Heart right ventricle (tissue), 16 donors: ENCODE measurements around the gene FN3KRP. TPM values are rescaled to one million over a fixed set of nuclear protein-coding genes. Genes with fewer than 3 reads are reported as not detected.

Experiments
- ATAC-seq, 8 donors: fragments of 200-7000 bp; cut with Tn5 transposase; one replicate each; pipeline ENCODE4 v1.9.1; 2020; ENCODE audit warnings: mild to moderate bottlenecking in 8 of 8, moderate library complexity in 8 of 8, moderate number of reproducible peaks in 1 of 8
- DNase-seq, 2 donors: peaks; one replicate each; pipeline ENCODE4 v3.0.0-alpha.2; 2020
- H3K27ac ChIP-seq, 10 donors: fragments of 200-600 bp; sonication (generic) in 2 of 10; one replicate each; pipeline versions ENCODE4 v1.5.0 to v1.8.0; 2020 to 2022; ENCODE audit warnings: mild to moderate bottlenecking in 3 of 10
- H3K27me3 ChIP-seq, 7 donors: fragments of 200-600 bp; one replicate each; pipeline ENCODE4 v1.8.0; 2021 to 2022; ENCODE audit warnings: mild to moderate bottlenecking in 2 of 7
- H3K36me3 ChIP-seq, 9 donors: fragments of 200-600 bp; sonication (generic) in 1 of 9; one replicate each; pipeline versions ENCODE4 v1.5.0 to v1.8.0; 2020 to 2022; ENCODE audit warnings: mild to moderate bottlenecking in 2 of 9
- H3K4me1 ChIP-seq, 9 donors: fragments of 200-600 bp; sonication (generic) in 1 of 9; one replicate each; pipeline versions ENCODE4 v1.5.0 to v1.8.0; 2020 to 2022; ENCODE audit warnings: mild to moderate bottlenecking in 4 of 9
- H3K4me3 ChIP-seq, 10 donors: fragments of 200-600 bp; sonication (generic) in 2 of 10; one replicate each; pipeline versions ENCODE4 v1.5.0 to v1.8.0; 2020 to 2022; ENCODE audit warnings: mild to moderate bottlenecking in 7 of 10, moderate library complexity in 2 of 10
- H3K9me3 ChIP-seq, 11 donors: fragments of 200-600 bp in 10 of 11; sonication (generic) in 2 of 11; one replicate each; pipeline versions ENCODE4 v1.5.0 to v1.8.0; 2013 to 2022; ENCODE audit warnings: mild to moderate bottlenecking in 2 of 11, control low read depth in 1 of 11, moderate library complexity in 1 of 11
- WGBS, 2 donors: extraction: QIAGEN DNeasy Blood & Tissue Kit; methylation state at CpG; one replicate each; pipeline ENCODE4 v1.1.7; 2013; ENCODE audit warnings: inconsistent platforms in 1 of 2; 5-methylcytosine and 5-hydroxymethylcytosine counted together
- intact Hi-C, 10 donors: fragments of 100-400 bp; cut with DNase I; formaldehyde crosslinking; loops; one replicate each; pipeline versions ENCODE4 v1.11.1 to v1.14.2; 2022
- polyA plus RNA-seq, 2 donors: library from polyadenylated mRNA; stranded (reverse); fragments of 200-250 nt; gene quantifications; one replicate each; pipeline ENCODE4 v1.2.3, GENCODE V29; 2013
- total RNA-seq, 10 donors: library from RNA; stranded (reverse); fragmentation: NEBNext Ultra II Directional in 3 of 10; extraction: Animal tissue kit (Norgen Biotek cat#: 25700) in 3 of 10; gene quantifications; one replicate each; pipeline versions ENCODE4 v1.2.1 to v1.2.4, GENCODE V29; 2021 to 2023
- TF ChIP-seq, protein P1 (sequence below), 9 donors: fragments of 200-600 bp; sonication (generic) in 2 of 9; IDR thresholded peaks; one replicate each; pipeline versions ENCODE4 v1.5.0 to v1.8.0; 2021 to 2022; ENCODE audit warnings: antibody characterized with exemption in 9 of 9, mild to moderate bottlenecking in 5 of 9, moderate library complexity in 1 of 9
- donor health status: Arrhythmogenic right ventricular cardiomyopathy.
- donor health status: ischemic (EF 13 %, LVEDD 7.1; RV severe dilation, severe dysfunction).
- donor health status: healthy with polysubstance abuse.
- donor health status: DM: no; HTN: yes; CAD: no.
- donor health status: DM: no; HTN: no; CAD: no.
- donor health status: ischemic (EF 25% LVEDD 6.9; RV normal size, moderate dysfunction).
- donor health status: ischemic (EF 25% LVEDD 5.7; RV mildly dilated, moderate dysfunction).
- donor health status: healthy.
- donor health status: DM: yes; HTN: yes; CAD: no.
- donor health status: Ischemic cardiomyopathy.
- donor health status: ischemic (EF 35%, LVEDD 5.7; RV mildly dilated, moderate dysfunction).
- donor health status: nonischemic (EF 11% LVEDD 7.7; RV severe dilation, severe dysfunction).
- donor health status: DM: yes; HTN: yes; CAD: no.
- donor health status: PGD.
- donor health status: ischemic (EF 29% LVEDD 5.4; RV normal size, mild dysfunction).
- donor health status: nonischemic (EF 23%, LVEDD 6.1; RV moderate dilation, normal function).

FN3KRP gene
- total and polyA plus RNA-seq, 12 donors: 10.3 to 21.5 (median 15.3) TPM

DNA sequence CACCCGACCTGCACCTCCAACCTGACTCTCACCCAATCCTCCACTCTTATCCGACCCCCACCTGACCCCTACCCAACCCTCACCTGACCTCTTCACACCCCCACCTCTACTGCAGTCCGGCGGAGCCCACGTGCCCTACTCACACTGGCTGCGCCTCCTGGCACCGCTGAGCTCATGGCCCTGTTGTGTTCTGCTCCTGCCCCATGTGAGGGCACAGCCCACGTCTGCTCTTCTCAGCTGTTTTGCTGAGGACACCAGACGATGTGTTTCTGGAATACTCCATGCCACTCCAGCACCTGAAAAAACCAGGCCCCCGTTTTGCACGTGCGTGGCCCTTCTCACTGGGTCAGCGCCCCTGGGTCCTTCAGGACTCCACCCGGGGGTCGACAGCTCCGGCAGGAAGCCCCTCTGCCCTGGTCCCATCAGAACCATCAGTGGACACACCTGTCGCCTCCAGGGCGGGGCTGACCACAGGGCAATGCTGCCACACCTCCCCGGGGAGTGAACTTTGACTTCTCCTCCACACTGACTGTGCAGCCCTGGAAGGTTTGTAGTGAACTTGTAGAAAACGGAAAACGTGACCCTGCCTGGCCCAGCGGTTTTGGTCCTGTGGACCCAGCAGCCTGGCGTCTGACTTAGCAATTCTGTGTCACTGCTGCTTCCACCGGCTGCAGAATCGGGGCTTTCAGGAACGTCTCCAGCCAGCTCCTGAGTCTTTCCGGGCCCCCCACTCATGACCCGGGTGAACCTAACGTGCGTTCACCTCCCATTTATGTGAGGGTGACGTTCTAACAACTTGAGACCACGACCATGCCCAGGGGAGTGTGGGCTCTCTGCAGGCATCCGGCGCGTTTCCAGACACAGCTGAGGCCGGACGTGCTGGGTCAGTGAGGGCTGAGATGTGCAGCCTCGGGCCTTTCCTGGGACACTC lies 12.3 kb upstream of the FN3KRP start:
- Histone ChIP-seq H3K4me3 (no peak overlapping the region), H3K27me3 (peaks cover 0 to 3% (median 0%) of the 10 kb centered on the region in 7 donors), H3K4me1 (peaks cover 0 to 6% (median 4%) of the 10 kb centered on the region in 9 donors), H3K36me3 (no peaks in the 10 kb centered on the region), H3K27ac (no peak overlapping the region), H3K9me3 (no peaks in the 10 kb centered on the region)
- WGBS, 2 donors: 73% methylated on average over 38 of the region's 38 CpGs
- ATAC-seq (no peak), DNase-seq (no peak)
- TF ChIP-seq, protein P1, sequence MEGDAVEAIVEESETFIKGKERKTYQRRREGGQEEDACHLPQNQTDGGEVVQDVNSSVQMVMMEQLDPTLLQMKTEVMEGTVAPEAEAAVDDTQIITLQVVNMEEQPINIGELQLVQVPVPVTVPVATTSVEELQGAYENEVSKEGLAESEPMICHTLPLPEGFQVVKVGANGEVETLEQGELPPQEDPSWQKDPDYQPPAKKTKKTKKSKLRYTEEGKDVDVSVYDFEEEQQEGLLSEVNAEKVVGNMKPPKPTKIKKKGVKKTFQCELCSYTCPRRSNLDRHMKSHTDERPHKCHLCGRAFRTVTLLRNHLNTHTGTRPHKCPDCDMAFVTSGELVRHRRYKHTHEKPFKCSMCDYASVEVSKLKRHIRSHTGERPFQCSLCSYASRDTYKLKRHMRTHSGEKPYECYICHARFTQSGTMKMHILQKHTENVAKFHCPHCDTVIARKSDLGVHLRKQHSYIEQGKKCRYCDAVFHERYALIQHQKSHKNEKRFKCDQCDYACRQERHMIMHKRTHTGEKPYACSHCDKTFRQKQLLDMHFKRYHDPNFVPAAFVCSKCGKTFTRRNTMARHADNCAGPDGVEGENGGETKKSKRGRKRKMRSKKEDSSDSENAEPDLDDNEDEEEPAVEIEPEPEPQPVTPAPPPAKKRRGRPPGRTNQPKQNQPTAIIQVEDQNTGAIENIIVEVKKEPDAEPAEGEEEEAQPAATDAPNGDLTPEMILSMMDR (IDR thresholded peaks at IDR 0.05): no peak
- intact Hi-C loops: loop anchor here in 2 of 10 donors (10.0 kb wide), 1 partner anchor 49 kb away; no protein-coding TSS in a partner anchor

DNA sequence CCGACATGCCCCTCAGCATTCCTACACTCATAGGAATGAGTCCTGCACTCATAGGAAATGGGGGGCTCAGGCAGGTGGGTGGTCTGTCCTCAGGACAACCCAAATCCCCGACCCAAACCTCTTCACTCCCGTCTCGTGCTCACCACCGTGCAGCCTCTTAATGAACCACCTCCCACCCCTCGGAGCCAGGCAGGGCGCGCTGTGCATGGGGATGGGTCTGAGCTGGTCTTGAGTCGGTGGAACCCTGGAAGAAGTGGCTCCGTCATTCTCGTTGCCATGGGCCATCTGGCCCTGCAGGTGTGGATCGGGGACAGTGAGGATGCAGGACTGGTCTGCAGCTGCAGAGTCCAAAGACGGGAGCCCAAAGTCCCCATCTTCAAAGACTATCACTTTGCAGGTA lies 11.6 kb upstream of the FN3KRP start:
- 80% methylated on average over 13 of the region's 13 CpGs for WGBS, 2 donors
- no peaks in the 10 kb centered on the region for H3K9me3 ChIP-seq
- H3K4me3 ChIP-seq: no peak overlapping the region
- H3K27ac ChIP-seq: no peak overlapping the region
- intact Hi-C loops: loop anchor here in 2 of 10 donors (10.0 kb wide), 1 partner anchor 50 kb away; no protein-coding TSS in a partner anchor
- H3K4me1 ChIP-seq: no peaks in the 10 kb centered on the region
- DNase-seq (no peak), ATAC-seq (no peak)
- peaks cover 0 to 4% (median 0%) of the 10 kb centered on the region in 7 donors for H3K27me3 ChIP-seq
- no peaks in the 10 kb centered on the region for H3K36me3 ChIP-seq
- TF ChIP-seq, protein P1 (IDR thresholded peaks at IDR 0.05): no peak

DNA sequence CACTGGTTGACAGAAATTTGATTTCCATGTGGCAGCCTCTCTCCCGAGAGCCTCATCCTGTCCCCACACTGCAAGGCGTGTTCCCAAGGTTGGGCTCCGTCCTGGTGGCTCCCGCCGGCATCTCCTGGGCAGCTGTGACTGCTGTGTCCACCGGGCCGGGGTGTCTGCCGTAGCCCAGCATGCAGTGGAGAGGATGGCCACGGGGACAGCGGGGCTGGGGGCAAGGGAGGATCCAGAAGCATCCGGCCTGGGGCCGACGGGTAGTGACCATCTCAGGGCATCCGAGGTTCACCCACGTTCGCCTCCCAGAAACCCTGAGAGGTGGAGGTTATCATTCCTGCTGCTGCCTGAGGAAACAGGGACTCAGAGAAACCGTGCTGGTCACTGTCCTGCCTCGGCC lies 10.8 kb upstream of the FN3KRP start:
- WGBS, 2 donors: 86 to 89% methylated on average over 18 of the region's 18 CpGs
- intact Hi-C loops: loop anchor here in 2 of 10 donors (10.0 kb wide), 1 partner anchor 51 kb away; no protein-coding TSS in a partner anchor

DNA sequence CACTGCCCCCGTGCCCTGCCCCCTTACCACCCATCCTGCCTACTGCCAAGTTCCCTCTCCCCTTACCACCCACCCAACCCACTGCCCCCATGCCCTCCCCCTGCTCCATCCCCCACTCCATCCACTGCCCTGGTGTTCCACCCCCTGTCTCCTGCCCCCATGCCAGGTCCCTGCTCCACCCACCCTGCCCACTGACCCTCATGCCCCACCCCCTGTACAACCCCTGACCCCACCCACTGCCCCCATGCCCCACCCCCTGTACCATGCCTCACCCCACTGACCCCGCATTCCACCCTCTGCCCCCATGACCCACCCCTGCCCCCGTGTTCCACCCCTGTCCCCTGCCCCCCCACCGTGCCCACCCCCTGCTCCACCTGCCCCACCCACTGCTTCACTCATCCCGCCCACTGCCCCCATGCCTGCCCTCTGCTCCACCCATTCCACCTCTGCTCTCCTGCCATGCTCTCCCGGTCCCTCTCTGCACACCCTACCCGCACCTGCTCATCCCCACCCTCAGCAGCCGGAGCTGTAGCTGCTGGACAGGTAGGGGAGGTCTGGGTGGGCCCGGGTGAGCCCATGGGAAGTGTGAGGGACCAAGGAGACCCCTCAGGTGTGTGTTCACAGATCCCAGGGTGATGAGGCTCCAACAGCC lies 7.4 kb upstream of the FN3KRP start:
- WGBS, 2 donors: 66 to 74% methylated on average over 9 of the region's 9 CpGs
- no peak for DNase-seq
- H3K4me1 ChIP-seq: no peaks in the 10 kb centered on the region
- H3K27me3 ChIP-seq: peaks cover 0 to 2% (median 0%) of the 10 kb centered on the region in 7 donors
- H3K9me3 ChIP-seq: no peaks in the 10 kb centered on the region
- TF ChIP-seq, protein P1 (IDR thresholded peaks at IDR 0.05): no peak
- H3K4me3 ChIP-seq: no peak overlapping the region
- no peaks in the 10 kb centered on the region for H3K36me3 ChIP-seq
- no peak for ATAC-seq
- intact Hi-C loops: loop anchor here in 2 of 10 donors (10.0 kb wide), 1 partner anchor 54 kb away; no protein-coding TSS in a partner anchor
- H3K27ac ChIP-seq: no peak overlapping the region

More for the DNA sequence above, 10.8 kb upstream of the FN3KRP start:
- H3K4me3 ChIP-seq: no peak overlapping the region
- H3K4me1 ChIP-seq: no peaks in the 10 kb centered on the region
- no peaks in the 10 kb centered on the region for H3K36me3 ChIP-seq
- H3K27me3 ChIP-seq: peaks cover 0 to 6% (median 0%) of the 10 kb centered on the region in 7 donors
- ATAC-seq: no peak
- no peak overlapping the region for H3K27ac ChIP-seq
- DNase-seq: no peak
- TF ChIP-seq, protein P1 (IDR thresholded peaks at IDR 0.05): no peak
- no peaks in the 10 kb centered on the region for H3K9me3 ChIP-seq
